PFSK-1 (cell line): Measurements from ENCODE around the gene ZRANB1.

Experiments used
- FOXP2 ChIP-seq: optimal IDR thresholded peaks from 2 replicates; pipeline ENCODE3; 2011; ENCODE audit warnings: borderline replicate concordance, control low read depth, inconsistent platforms; ENCODE audit not compliant: insufficient read depth; ENCODE audit errors: extremely low read length, extremely low read depth
- POLR2AphosphoS5 ChIP-seq: IDR thresholded peaks from 2 replicates; pipeline ENCODE4 v1.6.1; 2012; ENCODE audit warnings: low read depth, mild to moderate bottlenecking, control low read depth, low read length, moderate library complexity
- SIN3A ChIP-seq: IDR thresholded peaks from 2 replicates; pipeline ENCODE4 v1.6.1; 2012; ENCODE audit warnings: mild to moderate bottlenecking, low read length, moderate library complexity, borderline replicate concordance; ENCODE audit not compliant: insufficient read depth
- TAF1 ChIP-seq: IDR thresholded peaks from 2 replicates; pipeline ENCODE4 v1.6.1; 2012; ENCODE audit warnings: low read length, control low read depth, borderline replicate concordance; ENCODE audit not compliant: insufficient read depth
- TF ChIP-seq, protein P1 (sequence below), 2 experiments: IDR thresholded peaks; 2 replicates each; pipeline versions ENCODE4 v1.6.1 to v1.8.0; 2011 to 2012; ENCODE audit warnings: low read depth in 2 of 2, low read length in 2 of 2, control low read depth in 1 of 2, inconsistent platforms in 1 of 2, mild to moderate bottlenecking in 1 of 2, moderate library complexity in 1 of 2; ENCODE audit not compliant: insufficient read depth in 1 of 2

The ZRANB1 gene

GRCh38 chr10:124997771-124998623, 56.1 kb downstream of the ZRANB1 start:
- TF ChIP-seq, protein P1, sequence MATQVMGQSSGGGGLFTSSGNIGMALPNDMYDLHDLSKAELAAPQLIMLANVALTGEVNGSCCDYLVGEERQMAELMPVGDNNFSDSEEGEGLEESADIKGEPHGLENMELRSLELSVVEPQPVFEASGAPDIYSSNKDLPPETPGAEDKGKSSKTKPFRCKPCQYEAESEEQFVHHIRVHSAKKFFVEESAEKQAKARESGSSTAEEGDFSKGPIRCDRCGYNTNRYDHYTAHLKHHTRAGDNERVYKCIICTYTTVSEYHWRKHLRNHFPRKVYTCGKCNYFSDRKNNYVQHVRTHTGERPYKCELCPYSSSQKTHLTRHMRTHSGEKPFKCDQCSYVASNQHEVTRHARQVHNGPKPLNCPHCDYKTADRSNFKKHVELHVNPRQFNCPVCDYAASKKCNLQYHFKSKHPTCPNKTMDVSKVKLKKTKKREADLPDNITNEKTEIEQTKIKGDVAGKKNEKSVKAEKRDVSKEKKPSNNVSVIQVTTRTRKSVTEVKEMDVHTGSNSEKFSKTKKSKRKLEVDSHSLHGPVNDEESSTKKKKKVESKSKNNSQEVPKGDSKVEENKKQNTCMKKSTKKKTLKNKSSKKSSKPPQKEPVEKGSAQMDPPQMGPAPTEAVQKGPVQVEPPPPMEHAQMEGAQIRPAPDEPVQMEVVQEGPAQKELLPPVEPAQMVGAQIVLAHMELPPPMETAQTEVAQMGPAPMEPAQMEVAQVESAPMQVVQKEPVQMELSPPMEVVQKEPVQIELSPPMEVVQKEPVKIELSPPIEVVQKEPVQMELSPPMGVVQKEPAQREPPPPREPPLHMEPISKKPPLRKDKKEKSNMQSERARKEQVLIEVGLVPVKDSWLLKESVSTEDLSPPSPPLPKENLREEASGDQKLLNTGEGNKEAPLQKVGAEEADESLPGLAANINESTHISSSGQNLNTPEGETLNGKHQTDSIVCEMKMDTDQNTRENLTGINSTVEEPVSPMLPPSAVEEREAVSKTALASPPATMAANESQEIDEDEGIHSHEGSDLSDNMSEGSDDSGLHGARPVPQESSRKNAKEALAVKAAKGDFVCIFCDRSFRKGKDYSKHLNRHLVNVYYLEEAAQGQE (IDR thresholded peaks at IDR 0.05; ENCODE audit: insufficient read depth in 1 of 2, low read depth in 2 of 2, low read length in 2 of 2): no peak
- no peak for TF ChIP-seq SIN3A
- TF ChIP-seq TAF1: no peak
- TF ChIP-seq POLR2AphosphoS5: no peak
- TF ChIP-seq FOXP2: no peak

- TF ChIP-seq SIN3A: no peak
- TF ChIP-seq POLR2AphosphoS5: no peak
- TF ChIP-seq, protein P1 (IDR thresholded peaks at IDR 0.05; ENCODE audit: insufficient read depth in 1 of 2, low read depth in 2 of 2, low read length in 2 of 2): no peak
- no peak for TF ChIP-seq TAF1
- TF ChIP-seq FOXP2: no peak
Observed at GRCh38 chr10:124998624-124999291, 56.8 kb downstream of the ZRANB1 start.

- TF ChIP-seq POLR2AphosphoS5: no peak
- no peak for TF ChIP-seq FOXP2
Observed at GRCh38 chr10:124999433-125000365, 57.8 kb downstream of the ZRANB1 start.

GRCh38 chr10:125000366-125001312, 58.7 kb downstream of the ZRANB1 start:
- TF ChIP-seq POLR2AphosphoS5 (no peak), FOXP2 (no peak), TAF1 (no peak), SIN3A (no peak)
- TF ChIP-seq, protein P1 (IDR thresholded peaks at IDR 0.05; ENCODE audit: insufficient read depth in 1 of 2, low read depth in 2 of 2, low read length in 2 of 2): no peak

GRCh38 chr10:125001313-125002046, 59.6 kb downstream of the ZRANB1 start:
- TF ChIP-seq TAF1: no peak
- no peak for TF ChIP-seq SIN3A
- TF ChIP-seq FOXP2: no peak
- TF ChIP-seq, protein P1 (IDR thresholded peaks at IDR 0.05; ENCODE audit: insufficient read depth in 1 of 2, low read depth in 2 of 2, low read length in 2 of 2): no peak
- TF ChIP-seq POLR2AphosphoS5: no peak
